Thyroid gland (tissue), 4 donors: ENCODE data around the gene CELF4.

Experiments used
- POLR2A ChIP-seq, 2 donors: fragments of 450-650 bp; IDR thresholded peaks; one replicate each; pipeline ENCODE4 v1.6.1; 2017; ENCODE audit warnings: antibody characterized with exemption in 2 of 2, mild to moderate bottlenecking in 2 of 2, moderate library complexity in 1 of 2
- TF ChIP-seq, protein P1 (sequence below), 6 experiments: fragments of 200-600 bp in 3 of 6; fragments of 450-650 bp in 3 of 6; sonication (generic) in 3 of 6; IDR thresholded peaks; one replicate each; pipeline ENCODE4 v1.5.1; 2016 to 2019; ENCODE audit warnings: antibody characterized with exemption in 6 of 6, mild to moderate bottlenecking in 2 of 6, inconsistent platforms in 1 of 6, moderate library complexity in 1 of 6

DNA sequence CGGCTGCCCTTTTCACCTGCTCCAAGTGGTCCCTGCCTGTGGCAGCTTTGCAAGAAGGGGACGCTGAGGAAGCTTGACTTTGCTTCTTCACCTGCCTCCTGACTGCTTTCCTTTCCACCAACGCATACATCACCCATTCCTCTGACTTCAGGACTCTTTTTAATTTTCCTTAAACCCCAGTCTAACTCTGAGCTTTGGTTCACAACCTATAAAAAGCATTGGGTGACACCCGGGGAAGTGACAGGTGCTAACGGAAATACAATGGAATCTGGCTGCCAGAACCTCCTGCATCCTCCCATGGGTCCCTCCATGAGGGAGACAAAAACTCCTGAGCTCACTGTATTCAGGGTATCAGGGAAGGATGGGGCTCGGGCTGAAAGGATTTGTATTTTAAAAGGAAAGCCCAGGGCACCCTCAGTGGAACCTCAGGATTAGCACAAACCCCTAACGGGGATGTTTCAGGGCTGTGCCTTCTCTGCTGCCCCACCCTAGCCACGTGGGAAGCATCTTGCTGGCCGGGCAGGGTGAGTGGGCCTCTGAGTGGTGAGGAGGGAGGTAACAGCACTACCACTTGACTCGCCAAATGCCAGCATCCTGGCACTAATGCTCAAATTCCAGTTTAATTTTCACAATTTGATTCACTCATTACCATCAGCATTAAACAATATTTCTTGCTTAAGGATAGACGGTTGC, 284.8 kb downstream of the CELF4 start:
- TF ChIP-seq, protein P1, sequence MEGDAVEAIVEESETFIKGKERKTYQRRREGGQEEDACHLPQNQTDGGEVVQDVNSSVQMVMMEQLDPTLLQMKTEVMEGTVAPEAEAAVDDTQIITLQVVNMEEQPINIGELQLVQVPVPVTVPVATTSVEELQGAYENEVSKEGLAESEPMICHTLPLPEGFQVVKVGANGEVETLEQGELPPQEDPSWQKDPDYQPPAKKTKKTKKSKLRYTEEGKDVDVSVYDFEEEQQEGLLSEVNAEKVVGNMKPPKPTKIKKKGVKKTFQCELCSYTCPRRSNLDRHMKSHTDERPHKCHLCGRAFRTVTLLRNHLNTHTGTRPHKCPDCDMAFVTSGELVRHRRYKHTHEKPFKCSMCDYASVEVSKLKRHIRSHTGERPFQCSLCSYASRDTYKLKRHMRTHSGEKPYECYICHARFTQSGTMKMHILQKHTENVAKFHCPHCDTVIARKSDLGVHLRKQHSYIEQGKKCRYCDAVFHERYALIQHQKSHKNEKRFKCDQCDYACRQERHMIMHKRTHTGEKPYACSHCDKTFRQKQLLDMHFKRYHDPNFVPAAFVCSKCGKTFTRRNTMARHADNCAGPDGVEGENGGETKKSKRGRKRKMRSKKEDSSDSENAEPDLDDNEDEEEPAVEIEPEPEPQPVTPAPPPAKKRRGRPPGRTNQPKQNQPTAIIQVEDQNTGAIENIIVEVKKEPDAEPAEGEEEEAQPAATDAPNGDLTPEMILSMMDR (IDR thresholded peaks at IDR 0.05): no peak
- no peak for TF ChIP-seq POLR2A (IDR thresholded peaks at IDR 0.05)
